ENCODE data around the gene EVPL.
"Not testable (repeated sequence)": the region's sequence is repeated elsewhere in the genome, so short reads cannot be mapped to it uniquely, and the experiment has no call there.

Gene EVPL

GRCh38 chr17:76027159-76027839 is at the start of gene EVPL:
Gene EVPL (minus strand): TSS chr17:76027306. CDS start chr17:76027198, 108 bp downstream.
- DNase-seq = peak; percentile 78 to 93

- peak in 1 of 2 experiments; percentile 37 for DNase-seq
Observed at GRCh38 chr17:76076146-76076764, 49.1 kb upstream of the EVPL start.

GRCh38 chr17:76075364-76076145 is 48.4 kb upstream of the EVPL start:
- peak in 1 of 2 experiments; percentile 51 for DNase-seq

- DNase-seq = peak in 1 of 2 experiments; percentile 24
Observed at GRCh38 chr17:76074390-76075363, 47.6 kb upstream of the EVPL start, which contains the start of gene GALR2. Gene GALR2 (plus strand): TSS chr17:76074781. CDS start chr17:76074884, 103 bp downstream.

- peak; percentile 78 to 96 for DNase-seq
Observed at GRCh38 chr17:76072148-76072858, 45.2 kb upstream of the EVPL start, which contains the start of gene SRP68. Gene SRP68 (minus strand): TSS chr17:76072517. CDS start chr17:76072491, 26 bp downstream.

GRCh38 chr17:76071531-76072147 is 44.5 kb upstream of the EVPL start:
- no peak for DNase-seq

GRCh38 chr17:76065775-76066174 is 38.7 kb upstream of the EVPL start:
- DNase-seq = no peak

- DNase-seq = no peak
Observed at GRCh38 chr17:76063875-76064546, 36.9 kb upstream of the EVPL start.

- DNase-seq = not testable (repeated sequence)
Observed at GRCh38 chr17:76058264-76058663, 31.2 kb upstream of the EVPL start.

- DNase-seq = peak in 1 of 2 experiments; percentile 34
Observed at GRCh38 chr17:76056882-76057281, 29.8 kb upstream of the EVPL start.

- no peak for DNase-seq
Observed at GRCh38 chr17:76054112-76054476, 27.0 kb upstream of the EVPL start.

GRCh38 chr17:76053246-76054111 is 26.4 kb upstream of the EVPL start:
- DNase-seq = no peak

GRCh38 chr17:76051561-76051960 is 24.5 kb upstream of the EVPL start:
- DNase-seq = no peak

GRCh38 chr17:76050538-76051467 is 23.7 kb upstream of the EVPL start:
- DNase-seq = no peak

GRCh38 chr17:76049836-76050537 is 22.9 kb upstream of the EVPL start:
- DNase-seq = no peak

GRCh38 chr17:76049239-76049638 is 22.1 kb upstream of the EVPL start:
- DNase-seq = no peak

GRCh38 chr17:76048711-76049110 is 21.6 kb upstream of the EVPL start:
- DNase-seq = no peak
